HG03520 (cell line): ENCODE measurements around the gene TMUB2.
"Not testable (repeated sequence)": the region's sequence is repeated elsewhere in the genome, so short reads cannot be mapped to it uniquely, and the experiment has no call there.

Experiments
- ATAC-seq: cut with Tn5 transposase; IDR thresholded peaks from one replicate; pipeline ENCODE4 v1.9.1; 2021; ENCODE audit warnings: mild to moderate bottlenecking, moderate library complexity; ENCODE audit not compliant: unreplicated experiment

Gene TMUB2

GRCh38 chr17:44218344-44219107 lies 31.8 kb downstream of the TMUB2 start:
- peak; percentile 28 for ATAC-seq

- ATAC-seq = peak; percentile 32
These were observed 32.4 kb downstream of the TMUB2 start for GRCh38 chr17:44219108-44219615.

GRCh38 chr17:44219616-44220212 lies 32.9 kb downstream of the TMUB2 start, which contains the start of gene UBTF:
Gene UBTF (minus strand): TSS chr17:44219675. CDS start chr17:44218229, 1,446 bp downstream.
- no peak for ATAC-seq

GRCh38 chr17:44220213-44221083 lies 33.7 kb downstream of the TMUB2 start:
- no peak for ATAC-seq

GRCh38 chr17:44221084-44221861 lies 34.5 kb downstream of the TMUB2 start:
- no peak for ATAC-seq

- no peak for ATAC-seq
These were observed 35.0 kb downstream of the TMUB2 start for GRCh38 chr17:44221862-44222111.

- no peak for ATAC-seq
These were observed 35.5 kb downstream of the TMUB2 start for GRCh38 chr17:44222112-44222869.

GRCh38 chr17:44223541-44224071 lies 36.8 kb downstream of the TMUB2 start:
- no peak for ATAC-seq

GRCh38 chr17:44229090-44229489 lies 42.3 kb downstream of the TMUB2 start:
- no peak for ATAC-seq

GRCh38 chr17:44230140-44230539 lies 43.4 kb downstream of the TMUB2 start:
- no peak for ATAC-seq

- ATAC-seq = no peak
These were observed 45.3 kb downstream of the TMUB2 start for GRCh38 chr17:44232061-44232460.

GRCh38 chr17:44233582-44233981 lies 46.8 kb downstream of the TMUB2 start:
- no peak for ATAC-seq

- no peak for ATAC-seq
These were observed 48.8 kb downstream of the TMUB2 start for GRCh38 chr17:44235583-44235936.

- ATAC-seq = no peak
These were observed 49.7 kb downstream of the TMUB2 start for GRCh38 chr17:44236444-44236991.

GRCh38 chr17:44237886-44238285 lies 51.1 kb downstream of the TMUB2 start:
- ATAC-seq = not testable (repeated sequence)

- ATAC-seq = no peak
These were observed 54.4 kb downstream of the TMUB2 start for GRCh38 chr17:44241106-44241624.
